Measurements from ENCODE around the gene IQCN. TPM values are rescaled to one million over a fixed set of nuclear protein-coding genes. Genes with fewer than 3 reads are reported as not detected.

The IQCN gene
- polyA plus RNA-seq, 1 donor: 7.2 TPM

GRCh38 chr19:18239303-18239702 lies 34.9 kb downstream of the IQCN start:
- no peak for DNase-seq

GRCh38 chr19:18234194-18234593 lies 40.1 kb downstream of the IQCN start:
- DNase-seq: no peak

GRCh38 chr19:18233224-18233825 lies 40.9 kb downstream of the IQCN start:
- DNase-seq: peak; percentile 61

GRCh38 chr19:18232540-18233223 lies 41.6 kb downstream of the IQCN start:
- DNase-seq: no peak

- DNase-seq: no peak
These were observed 42.5 kb downstream of the IQCN start for GRCh38 chr19:18231775-18232174.

GRCh38 chr19:18230941-18231734 lies 43.1 kb downstream of the IQCN start:
- no peak for DNase-seq

GRCh38 chr19:18229915-18230314 lies 44.3 kb downstream of the IQCN start:
- DNase-seq: no peak

GRCh38 chr19:18229474-18229873 lies 44.8 kb downstream of the IQCN start:
- DNase-seq: no peak

- DNase-seq: no peak
These were observed 46.4 kb downstream of the IQCN start for GRCh38 chr19:18227781-18228271.

- no peak for DNase-seq
These were observed 47.1 kb downstream of the IQCN start for GRCh38 chr19:18226956-18227780.

GRCh38 chr19:18225702-18226468 lies 48.4 kb downstream of the IQCN start, which contains the start of gene PDE4C:
Gene PDE4C (minus strand): TSS chr19:18226438. CDS start chr19:18226415, 23 bp downstream.
- DNase-seq: no peak

GRCh38 chr19:18225355-18225701 lies 48.9 kb downstream of the IQCN start:
- DNase-seq: no peak

- peak; percentile 96 for DNase-seq
These were observed 49.5 kb downstream of the IQCN start for GRCh38 chr19:18224525-18225354.

GRCh38 chr19:18223860-18224524 lies 50.3 kb downstream of the IQCN start:
- DNase-seq: no peak

- no peak for DNase-seq
These were observed 52.2 kb downstream of the IQCN start for GRCh38 chr19:18221815-18222725.

GRCh38 chr19:18220632-18221275 lies 53.5 kb downstream of the IQCN start:
- DNase-seq: no peak

GRCh38 chr19:18219911-18220631 lies 54.2 kb downstream of the IQCN start:
- no peak for DNase-seq
